Measurements from ENCODE around the gene CRY1.

CRY1 gene

DNA sequence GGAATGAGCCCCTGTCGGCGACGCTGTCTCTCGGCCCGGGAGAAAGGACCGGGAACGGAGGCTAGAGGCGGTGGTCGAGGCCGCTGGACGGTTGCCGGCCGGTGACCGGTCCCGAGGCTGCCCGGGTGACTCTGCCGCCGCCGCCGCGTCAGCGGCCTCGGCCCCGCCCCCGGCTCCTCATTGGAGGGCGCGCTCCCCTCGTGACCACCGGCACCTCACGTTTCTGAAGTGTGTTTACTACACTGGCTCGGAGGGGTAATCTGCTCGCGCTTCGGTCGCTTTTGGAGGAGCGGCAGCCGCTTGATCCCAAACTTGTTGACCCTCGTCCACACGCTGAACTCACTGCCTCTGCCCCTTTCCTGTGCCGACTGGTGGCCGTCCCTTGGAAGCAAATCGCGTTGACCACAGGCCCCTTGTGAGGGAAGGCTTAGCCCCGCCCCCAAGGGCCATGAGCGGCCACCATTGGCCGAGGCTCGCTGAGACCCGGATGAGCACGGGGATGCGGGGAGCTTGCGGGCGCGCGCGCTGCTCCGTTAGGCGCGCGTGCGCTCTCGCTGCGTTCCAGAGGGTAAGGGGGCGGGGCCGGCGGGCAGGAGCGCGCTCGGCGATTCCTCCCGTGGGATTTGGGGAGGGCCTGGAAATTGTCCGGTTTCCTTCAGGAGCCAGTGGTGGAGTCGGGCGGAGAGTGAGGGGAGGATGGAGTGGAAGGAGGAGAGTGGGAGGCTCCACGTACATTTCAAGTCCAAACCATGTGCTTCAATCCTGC is at the start of gene CRY1:
Gene CRY1, minus strand, starts transcription at position 133 of the 766 bp plus-strand sequence. CDS start 588 bp downstream, outside the sequence.
- peak; percentile 88 for DNase-seq (ENCODE audit: low read depth, low spot score)

DNA sequence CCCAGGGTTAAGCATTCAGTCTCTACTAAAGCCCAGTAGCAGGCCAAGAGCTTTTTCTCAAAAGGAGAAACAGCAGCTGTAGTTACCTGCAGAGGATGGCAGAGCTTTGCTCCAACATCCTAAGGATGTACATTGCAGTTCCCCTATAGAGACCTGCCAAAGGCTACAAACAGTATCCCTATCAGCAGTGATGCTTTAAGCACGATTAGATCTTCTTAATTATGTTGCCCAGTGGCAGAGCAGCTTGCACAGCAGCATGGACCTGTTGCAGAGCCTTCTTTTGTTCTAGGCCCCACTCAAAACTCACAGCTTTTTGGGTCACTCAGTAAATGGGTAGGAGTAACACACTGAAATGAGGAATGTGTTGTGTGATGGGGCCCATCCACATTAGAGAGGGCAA is 46.4 kb upstream of the CRY1 start:
- no peak for DNase-seq (ENCODE audit: low read depth, low spot score)

DNA sequence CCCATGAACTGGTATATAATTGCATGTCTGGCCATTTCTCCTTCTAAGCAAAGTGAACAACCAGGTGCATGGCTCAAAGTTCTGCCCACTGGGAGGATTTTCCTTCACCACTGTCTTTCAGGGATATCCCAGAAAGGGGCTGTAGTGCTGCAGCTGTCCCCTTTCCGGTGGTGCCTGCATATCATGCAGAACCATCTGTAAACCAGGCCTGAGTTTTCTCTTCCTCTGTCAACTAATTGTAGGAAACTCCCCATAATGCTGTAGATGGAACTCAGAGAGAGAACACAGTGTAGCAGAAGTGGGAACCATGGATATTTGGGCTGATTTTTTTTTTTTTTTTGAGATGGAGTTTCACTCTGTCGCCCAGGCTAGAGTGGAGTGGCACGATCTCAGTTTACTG is 45.6 kb upstream of the CRY1 start:
- no peak for DNase-seq (ENCODE audit: low read depth, low spot score)

DNA sequence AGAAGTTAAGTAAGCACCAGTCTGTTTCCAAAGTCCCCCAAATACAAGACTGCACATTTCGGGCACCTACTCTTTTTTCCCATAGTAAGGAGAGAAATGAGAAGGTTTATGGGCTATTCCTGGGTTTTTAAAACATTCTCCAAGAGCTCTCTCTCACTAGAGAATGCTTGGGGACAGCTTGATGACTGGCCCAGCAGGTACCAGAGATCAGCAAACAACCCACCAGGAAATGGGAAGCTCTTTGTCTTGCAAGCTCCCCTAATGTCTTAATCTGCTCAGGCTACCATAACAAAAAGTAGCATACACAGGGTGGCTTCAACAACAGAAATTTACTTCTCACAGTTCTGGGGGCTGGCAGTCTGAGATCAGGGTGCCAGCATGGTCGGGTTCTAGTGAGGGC is 41.8 kb upstream of the CRY1 start:
- DNase-seq (ENCODE audit: low read depth, low spot score), result no peak

DNA sequence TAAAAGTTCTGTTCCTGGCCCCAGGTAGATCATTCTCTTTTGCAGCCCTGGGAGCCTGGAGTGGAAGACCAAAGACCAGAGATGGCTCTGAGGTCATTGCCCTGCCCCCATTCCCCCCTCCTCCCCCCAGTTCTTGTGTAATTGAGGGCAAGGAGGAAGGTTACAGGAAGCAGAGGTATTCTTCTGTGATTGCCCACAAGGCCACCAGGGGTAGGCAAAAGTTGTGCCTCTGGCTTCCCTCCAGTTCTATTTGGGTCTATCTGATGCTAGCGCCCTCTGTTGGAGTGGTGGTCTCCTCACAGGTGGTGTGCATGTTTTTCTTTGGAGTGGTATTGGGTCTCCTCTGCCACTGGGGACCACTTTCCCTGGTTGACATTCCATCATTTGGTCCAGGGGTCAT is 41.2 kb upstream of the CRY1 start:
- DNase-seq (ENCODE audit: low read depth, low spot score), result no peak

DNA sequence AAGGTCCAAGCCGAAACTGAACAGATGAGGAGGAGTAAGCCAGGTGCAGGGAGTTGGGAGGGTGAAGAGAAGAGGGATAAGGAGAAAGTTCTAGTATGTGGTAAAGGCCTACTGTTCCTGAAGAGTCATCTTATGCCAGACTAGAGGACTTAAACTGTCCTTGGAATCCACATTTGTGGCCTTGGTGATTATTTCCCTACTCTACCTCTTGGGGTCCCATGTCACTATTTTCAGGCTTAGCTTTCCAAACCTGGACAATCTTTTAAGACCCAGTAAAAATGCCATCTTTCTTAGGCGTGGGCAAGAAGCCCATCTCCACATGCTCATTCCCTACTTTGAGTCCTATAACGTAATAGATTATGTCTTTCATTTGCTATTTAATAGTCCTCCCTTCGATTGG is 40.1 kb upstream of the CRY1 start:
- DNase-seq (ENCODE audit: low read depth, low spot score), result no peak

DNA sequence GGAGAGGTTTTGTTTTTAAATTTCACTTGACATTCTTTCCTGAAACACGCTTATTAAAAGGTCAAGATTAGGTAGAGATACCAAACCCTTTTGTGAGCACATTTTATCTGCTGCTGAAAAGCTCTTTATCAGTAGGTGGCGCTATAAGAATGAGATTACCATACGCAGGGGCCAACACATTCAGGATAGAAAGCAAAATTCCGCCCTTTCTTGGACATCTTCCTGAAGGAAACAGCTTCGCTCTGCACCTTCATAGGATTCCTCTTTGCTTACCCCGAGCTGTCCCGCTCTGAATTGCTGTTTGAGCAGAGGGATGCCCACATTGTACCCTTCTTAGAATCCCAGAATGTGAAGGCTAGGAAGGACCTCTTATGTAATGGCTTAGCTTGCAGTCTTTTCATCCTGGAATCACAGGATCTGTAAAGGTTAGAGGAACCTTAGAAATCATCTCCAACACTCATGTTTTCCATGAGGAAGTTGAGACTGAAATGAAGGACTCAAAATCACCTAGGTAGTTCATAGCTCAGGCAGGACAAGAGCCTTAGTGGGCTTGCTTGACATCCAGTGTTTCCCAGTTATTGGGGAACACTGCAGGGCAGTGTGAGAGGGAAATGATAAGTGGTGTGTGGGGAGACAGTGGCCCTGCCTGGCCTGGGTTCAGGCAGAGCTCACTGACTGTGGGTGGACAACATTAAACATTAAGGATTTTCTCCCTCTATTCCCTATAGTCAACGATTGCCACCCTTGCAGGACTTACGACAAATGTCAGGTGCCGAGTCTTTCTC is 38.7 kb upstream of the CRY1 start:
- no peak for DNase-seq (ENCODE audit: low read depth, low spot score)

DNA sequence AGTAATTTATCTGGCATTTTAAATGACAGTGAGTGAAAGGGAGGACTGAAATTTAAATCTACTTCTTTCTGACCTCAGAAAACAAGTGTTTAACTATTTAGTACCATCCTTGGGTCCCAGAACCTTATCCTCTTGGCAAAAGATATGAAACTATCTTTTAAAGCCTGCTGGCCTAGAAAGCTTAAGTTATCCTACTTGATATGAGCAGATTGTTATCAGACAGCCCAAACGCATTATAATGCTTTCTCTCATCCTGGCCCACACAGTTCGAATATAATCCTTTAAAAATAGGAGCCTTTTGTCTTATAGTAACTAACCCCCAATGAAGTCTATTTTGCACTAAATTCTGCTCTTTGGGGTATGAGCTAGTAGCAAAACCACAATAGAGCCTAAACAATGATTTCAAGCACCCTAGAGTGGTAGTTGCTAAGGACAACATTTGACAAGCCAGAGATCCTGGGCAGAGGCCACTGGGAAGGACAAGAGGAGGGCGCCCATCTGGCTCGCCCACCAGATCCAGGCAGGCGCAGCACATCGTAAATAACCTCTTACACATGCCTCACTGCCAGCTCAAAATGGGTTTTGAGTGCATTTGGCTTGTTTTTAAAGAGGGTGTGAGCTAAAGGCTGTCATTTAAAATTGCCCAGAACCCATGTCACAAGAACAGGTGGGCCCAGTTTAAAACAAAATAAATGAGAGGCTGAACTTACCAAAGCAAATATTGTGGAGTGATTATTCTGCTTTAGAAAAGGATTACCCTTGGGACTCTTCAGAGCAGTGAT is 37.7 kb upstream of the CRY1 start:
- no peak for DNase-seq (ENCODE audit: low read depth, low spot score)

DNA sequence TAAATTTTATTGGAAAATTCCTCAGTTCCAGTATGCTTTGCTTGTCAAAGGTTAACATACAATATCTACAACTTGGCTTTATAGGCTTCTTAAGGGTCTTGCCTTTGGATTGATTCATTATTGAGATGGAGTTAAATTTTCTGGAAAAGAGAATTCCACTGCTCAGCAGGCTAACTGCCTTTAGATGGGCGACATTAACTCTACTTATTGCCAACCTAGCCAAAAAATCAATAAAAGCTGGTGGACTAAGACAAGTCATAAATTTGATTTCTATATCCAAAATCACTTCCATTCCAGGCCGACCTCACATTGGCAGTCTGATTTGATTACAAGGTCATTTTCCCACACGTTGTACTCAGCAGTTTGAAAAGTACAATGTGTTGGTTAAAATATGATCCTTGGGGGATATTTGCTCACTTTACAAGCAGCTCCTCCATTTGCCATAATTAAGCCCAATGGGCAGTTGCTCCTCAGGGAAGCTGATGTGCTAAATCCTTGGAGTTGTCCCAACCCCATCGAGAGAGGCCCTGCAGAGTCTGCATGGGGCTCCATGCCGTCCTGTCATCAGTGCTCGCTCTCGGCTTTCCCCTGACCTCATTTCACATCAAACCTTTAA is 36.1 kb upstream of the CRY1 start:
- DNase-seq (ENCODE audit: low read depth, low spot score), result no peak

DNA sequence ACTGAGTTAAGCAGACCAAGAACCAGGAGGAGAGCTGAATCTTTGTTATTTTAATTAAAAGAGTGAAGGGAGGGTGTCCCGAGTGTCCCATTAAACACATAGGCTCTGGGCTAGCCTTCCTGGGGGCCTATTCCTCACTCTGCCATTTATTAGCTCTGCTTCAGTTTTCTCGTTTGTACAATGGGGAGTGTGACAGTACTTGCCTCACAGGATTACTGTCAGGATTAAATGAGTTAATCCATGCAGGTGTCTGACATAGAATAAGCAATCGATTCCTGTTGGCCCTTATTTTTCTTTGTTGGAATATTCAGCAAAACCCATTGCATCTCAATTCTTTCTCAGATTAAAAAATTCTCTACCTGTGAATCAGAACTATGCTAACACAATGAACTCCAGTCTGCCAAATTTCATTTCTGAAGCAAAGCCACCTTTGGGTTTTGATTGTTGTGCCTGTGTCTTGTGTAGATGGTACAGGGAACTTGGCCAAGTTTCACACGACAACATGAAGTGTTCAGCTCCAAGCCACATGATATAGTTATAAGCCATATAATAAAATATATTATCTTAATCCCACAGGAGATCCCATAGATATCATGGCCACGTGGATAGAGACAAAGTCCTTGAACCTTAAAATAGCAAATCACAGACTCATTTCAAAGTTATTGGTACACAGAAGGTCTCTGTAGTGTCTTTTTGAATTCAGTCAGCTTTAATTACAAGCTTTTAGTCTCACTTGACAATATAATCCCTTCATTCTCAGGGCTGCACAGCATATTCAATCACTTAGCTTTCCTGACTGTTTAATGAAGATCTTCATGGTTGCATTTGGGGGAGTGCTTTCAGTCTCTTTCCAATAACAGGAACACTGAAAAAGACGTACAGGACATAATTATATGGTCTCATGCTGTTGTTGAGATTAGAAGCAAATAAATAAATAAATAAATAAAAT is 34.4 kb upstream of the CRY1 start:
- no peak for DNase-seq (ENCODE audit: low read depth, low spot score)

DNA sequence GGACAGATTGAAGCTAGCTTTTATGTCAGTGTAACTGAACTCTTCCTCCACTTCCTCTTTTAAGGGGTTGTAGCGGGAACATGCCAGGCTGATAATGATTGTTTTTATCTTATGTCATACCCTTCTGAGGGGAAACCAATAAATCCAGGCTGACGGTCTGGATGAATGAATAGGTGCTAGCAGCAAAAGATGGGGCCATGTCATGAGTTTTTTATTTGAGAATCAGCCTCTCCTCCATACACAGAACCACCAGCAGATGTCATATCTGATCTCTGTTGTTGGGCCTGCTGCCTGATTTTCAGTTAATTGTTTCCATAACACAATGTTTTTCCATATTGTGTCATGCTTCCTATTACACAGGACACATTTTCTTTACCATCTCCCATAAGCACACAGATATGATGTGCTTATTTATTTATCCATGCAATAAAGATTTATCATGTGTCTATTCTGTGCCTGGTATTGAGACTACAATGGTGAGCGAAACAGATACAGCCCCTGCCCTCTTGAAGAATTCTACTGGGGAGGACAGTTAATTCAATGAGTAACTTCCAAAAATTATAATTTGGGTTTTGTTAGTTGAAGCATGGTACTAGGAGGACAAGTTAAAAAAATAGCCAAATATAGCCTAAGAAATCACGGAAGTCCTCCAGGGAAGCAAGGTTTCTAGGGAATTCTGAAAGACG is 33.6 kb upstream of the CRY1 start:
- DNase-seq (ENCODE audit: low read depth, low spot score), result no peak

DNA sequence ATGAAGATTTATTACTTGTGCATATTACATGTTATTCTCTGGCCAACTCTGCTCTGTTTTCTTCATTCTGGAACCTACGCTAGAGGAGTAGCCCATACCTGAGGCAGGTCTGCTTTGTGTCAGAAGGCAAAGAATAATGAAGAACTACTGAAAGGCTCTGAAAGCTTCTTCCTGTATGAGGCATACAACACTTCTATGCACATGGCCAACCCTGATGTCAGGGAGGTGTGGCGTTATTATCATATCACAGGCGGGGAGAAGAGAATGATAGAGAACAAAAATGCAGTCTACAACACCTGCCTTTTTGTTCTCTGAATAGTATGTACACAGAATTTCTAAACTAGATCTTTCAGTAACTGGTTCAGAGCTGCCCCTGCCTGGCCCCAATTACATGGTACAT is 32.5 kb upstream of the CRY1 start:
- DNase-seq (ENCODE audit: low read depth, low spot score), result no peak

DNA sequence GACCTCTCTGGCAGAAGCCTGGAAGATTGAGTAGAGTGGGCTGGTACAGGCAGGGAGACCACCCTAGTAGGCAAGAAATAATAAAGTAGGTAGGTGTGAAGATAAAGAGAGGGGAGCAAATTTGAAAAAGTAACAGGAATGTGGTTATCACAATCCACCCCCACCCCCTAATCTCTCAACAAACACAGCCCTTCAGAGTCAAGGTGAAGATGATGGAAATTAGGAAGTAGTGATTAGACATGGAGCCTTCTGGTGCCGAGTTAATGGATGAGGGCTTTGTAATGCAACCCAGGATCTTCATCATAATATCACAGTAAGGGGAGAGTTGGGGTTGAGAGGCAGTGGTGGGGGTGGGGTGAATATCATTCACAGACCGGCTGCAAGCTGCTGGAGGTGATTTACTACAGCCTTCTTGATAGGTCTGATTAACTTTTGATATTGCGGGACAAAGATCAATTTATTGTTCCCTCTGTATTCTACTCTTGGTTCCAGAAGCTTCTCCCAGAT is 29.2 kb upstream of the CRY1 start:
- no peak for DNase-seq (ENCODE audit: low read depth, low spot score)

DNA sequence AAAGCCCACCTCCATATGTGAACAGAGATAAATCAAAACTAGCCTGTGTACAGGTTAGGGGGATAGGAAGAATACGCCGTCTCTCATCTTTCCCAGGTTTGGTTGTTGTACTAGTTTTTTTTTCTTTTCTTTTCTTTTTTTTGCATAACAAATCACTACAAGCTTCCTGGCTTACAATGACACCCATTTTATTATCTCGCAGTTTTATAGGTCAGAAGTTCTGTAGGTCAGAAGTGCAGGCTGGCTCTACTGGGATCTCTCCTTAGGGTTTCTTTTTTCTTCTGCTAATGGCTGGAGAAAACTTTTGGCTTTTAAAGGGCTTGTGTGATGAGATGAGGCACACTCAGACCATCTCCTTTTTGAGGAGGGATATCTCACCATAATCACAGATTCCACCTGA is 25.7 kb upstream of the CRY1 start:
- DNase-seq (ENCODE audit: low read depth, low spot score), result no peak

DNA sequence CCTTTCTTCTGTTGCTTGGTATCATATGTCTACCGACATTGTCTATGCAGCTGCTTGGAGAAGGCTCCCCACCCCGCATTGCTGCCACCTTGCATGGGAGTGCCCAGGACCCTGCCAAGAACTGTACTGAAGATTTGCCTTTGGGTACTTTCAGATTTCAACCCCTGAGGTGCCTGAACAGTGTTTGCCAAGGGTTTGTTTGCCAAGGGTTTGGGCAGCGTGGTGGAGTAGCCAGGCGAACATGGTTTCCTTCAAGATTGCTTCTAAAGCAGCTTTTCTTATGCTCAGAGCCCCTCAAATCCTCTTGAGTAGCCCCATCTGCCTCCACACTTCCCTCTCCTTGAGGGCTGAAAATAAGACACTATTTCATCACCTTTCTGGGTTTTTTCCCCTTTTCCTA is 25.3 kb upstream of the CRY1 start:
- DNase-seq (ENCODE audit: low read depth, low spot score), result no peak

DNA sequence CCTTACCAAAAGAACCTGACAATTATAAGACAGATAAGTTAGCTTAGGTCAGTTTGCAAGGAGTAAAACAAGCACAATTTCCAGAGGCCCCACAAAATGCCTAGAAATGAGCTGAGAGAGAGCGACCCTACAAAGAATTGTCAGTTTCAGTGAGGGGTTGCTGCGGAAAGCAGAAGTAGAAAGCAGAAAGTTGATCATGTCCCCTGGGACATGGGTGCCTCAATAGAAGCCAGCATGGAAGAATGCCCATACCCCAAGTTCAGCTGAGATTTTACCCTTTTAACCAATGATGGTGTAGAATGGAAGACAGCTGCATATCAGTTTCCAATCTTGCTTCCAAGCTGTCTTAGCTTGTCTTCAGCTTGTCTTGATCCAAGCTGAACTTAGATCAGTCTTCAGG is 21.8 kb upstream of the CRY1 start:
- no peak for DNase-seq (ENCODE audit: low read depth, low spot score)

DNA sequence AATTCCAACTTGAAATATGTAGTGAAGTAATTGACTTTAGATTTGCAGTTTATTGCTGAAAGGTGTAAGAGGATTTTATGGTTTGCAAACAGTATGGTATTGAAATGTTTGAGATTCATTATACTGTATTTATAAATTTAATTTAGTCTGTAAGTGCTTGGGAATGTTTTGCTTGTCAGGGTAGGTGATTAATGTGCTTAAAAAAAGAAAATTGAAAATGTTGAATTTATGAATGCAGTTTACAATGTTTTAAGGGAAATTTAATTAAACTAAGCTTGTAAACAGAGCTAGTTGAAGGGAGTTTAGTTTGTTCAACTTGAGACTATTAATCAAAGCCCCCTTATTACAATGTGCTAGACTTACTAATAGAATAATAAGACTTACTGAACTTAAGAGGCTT is 18.0 kb upstream of the CRY1 start:
- no peak for DNase-seq (ENCODE audit: low read depth, low spot score)

DNA sequence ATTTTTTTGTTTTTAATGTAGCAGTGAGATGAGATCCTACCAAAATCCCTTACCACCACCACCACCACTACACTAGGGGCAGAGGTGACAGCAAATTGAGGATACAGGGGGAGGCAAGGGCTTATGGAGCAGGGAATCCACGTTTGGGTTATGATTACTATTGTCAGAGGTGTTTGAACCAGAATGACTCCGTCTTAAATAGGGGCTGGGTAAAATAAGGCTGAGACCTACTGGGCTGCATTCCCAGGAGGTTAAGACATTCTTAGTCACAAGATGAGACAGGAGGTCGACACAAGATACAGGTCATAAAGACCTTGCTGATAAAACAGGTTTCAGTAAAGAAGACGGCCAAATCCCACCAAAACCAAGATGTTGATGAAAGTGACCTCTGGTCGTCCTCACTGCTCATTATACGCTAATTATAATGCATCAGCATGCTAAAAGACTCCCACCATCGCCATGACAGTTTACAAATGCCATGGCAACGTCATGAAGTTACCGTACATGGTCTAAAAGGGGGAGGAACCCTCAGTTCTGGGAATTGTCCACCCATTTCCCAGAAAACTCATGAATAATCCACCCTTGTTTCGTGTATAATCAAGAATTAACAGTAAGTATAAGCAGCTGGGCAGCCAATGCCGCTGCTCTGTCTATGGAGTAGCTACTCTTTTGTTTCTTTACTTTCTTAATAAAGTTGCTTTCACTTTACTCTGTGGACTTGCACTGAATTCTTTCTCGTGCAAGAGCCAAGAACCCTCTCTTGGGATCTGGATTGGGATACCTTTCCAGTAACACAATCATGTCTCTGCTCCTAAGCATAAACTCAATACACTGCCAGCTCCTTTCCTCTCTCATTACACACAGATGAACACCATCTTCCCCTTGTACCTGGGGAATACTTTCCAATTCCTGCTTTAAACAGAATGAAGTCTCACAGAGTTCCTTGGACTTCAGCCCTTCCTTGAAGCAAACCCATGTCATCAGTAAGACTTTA is 16.7 kb upstream of the CRY1 start:
- no peak for DNase-seq (ENCODE audit: low read depth, low spot score)

DNA sequence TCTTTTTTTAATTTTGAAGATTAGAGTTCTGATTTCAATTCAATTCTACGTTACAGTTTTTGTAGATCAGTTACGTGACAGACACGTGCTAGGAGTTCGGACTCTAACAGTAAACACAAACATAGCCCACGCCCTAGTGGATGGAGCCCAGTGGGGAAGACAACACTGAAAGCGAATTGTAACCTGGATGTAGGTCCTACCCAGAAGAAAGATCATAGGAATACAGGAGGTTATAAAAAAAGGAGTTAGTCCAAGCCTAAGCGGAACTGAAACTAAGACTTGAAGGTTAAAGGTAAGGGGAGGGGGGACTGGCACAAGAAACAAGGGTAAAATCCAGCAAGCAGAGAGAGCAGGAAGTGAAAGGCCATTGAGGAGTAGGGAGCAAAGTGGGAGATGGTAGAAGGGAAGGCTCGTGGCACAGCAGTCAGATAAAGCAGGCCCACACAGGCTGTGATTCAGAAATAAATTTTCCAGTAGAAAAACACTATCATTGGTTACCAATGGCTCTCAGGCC is 15.7 kb upstream of the CRY1 start:
- no peak for DNase-seq (ENCODE audit: low read depth, low spot score)

Data from activated CD4-positive, CD25-positive, alpha-beta regulatory T cell treated with anti-CD3 and anti-CD28 coated beads, Interleukin-2, amount 50 U/mL, for 16 hours (primary cell).